HCT116 (cell line): ENCODE data around the gene PYGO2. TPM values are rescaled to one million over a fixed set of nuclear protein-coding genes. Genes with fewer than 3 reads are reported as not detected.

Source experiments
- ATAC-seq: fragments of 200-7000 bp; cut with Tn5 transposase; 2 replicates; pipeline ENCODE4 v1.9.1; 2020; ENCODE audit warnings: mild to moderate bottlenecking, moderate library complexity
- BruUV-seq: library from RNA; stranded (reverse); fragments of 400-500 nt; replicated peaks from 2 replicates; lab custom pipeline; 2021; lab: Mats Ljungman, UMichigan
- CTCF ChIA-PET: fragments of 300-600 bp; sonication (Branson Sonifier 250); formaldehyde crosslinking; loops from one replicate; lab custom pipeline; 2021; ENCODE audit warnings: antibody characterized with exemption; lab: Charles Lee
- POLR2A ChIA-PET: fragments of 300-600, 350-600 bp; sonication (Branson Sonifier 250); formaldehyde crosslinking; loops from one replicate; lab custom pipeline; 2021; ENCODE audit warnings: antibody characterized with exemption; lab: Charles Lee
- RAD21 ChIA-PET, 2 experiments: fragments of 300-600 bp; sonication (Branson Sonifier 250); formaldehyde crosslinking; loops; one replicate each; lab custom pipeline; 2023; ENCODE audit warnings: low total read pairs in 2 of 2; ENCODE audit not compliant: uncharacterized antibody in 2 of 2, unreplicated experiment in 2 of 2, low non-redundant PET in 1 of 2; lab: Charles Lee
- DNase-seq: peaks from one replicate; pipeline ENCODE4 v3.0.0-alpha.2; 2010; ENCODE audit warnings: low read depth, low spot score
- H2AFZ ChIP-seq: fragments of 200-600 bp; shearing (Covaris generic), sonication (generic); 2 replicates; pipeline ENCODE4 v1.6.1; 2017; ENCODE audit warnings: low read depth, mixed run types, mixed read lengths, antibody characterized with exemption, low read length; ENCODE audit not compliant: poor library complexity, severe bottlenecking
- H3K27ac ChIP-seq: 2 replicates; pipeline ENCODE4 v1.5.1; 2012; ENCODE audit warnings: low read depth, low read length
- H3K27me3 ChIP-seq: fragments of 200-600 bp; sonication (generic); 2 replicates; pipeline ENCODE4 v1.6.1; 2016; ENCODE audit warnings: mixed run types, low read length, mixed read lengths; ENCODE audit not compliant: insufficient read depth
- H3K36me3 ChIP-seq, 2 experiments: fragments of 200-500 bp in 1 of 2; fragments of 200-600 bp in 1 of 2; sonication (Bioruptor generic) in 1 of 2; sonication (generic) in 1 of 2; 2 replicates each; pipeline versions ENCODE4 v1.5.1 to v1.6.1; 2014 to 2016; ENCODE audit warnings: low read length in 2 of 2, inconsistent platforms in 1 of 2, mixed read lengths in 1 of 2, mixed run types in 1 of 2; ENCODE audit not compliant: insufficient read depth in 2 of 2, control insufficient read depth in 1 of 2
- H3K4me1 ChIP-seq, 2 experiments: fragments of 200-600 bp in 1 of 2; sonication (generic) in 1 of 2; 2 replicates each; pipeline versions ENCODE4 v1.5.1 to v1.6.1; 2012 to 2017; ENCODE audit warnings: low read length in 2 of 2, inconsistent platforms in 1 of 2, mild to moderate bottlenecking in 1 of 2, mixed read lengths in 1 of 2, mixed run types in 1 of 2, moderate library complexity in 1 of 2; ENCODE audit not compliant: insufficient read depth in 2 of 2, control insufficient read depth in 1 of 2
- H3K4me2 ChIP-seq: fragments of 200-600 bp; sonication (generic); 2 replicates; pipeline ENCODE4 v1.6.1; 2017; ENCODE audit warnings: mixed run types, low read length, mixed read lengths
- H3K4me3 ChIP-seq, 2 experiments: fragments of 200-600 bp in 1 of 2; sonication (generic) in 1 of 2; replicated peaks in 1 of 2; 2 replicates each; pipeline ENCODE4 v1.5.1; 2011 to 2016; ENCODE audit warnings: low read length in 2 of 2, control low read depth in 1 of 2, low read depth in 1 of 2, mild to moderate bottlenecking in 1 of 2, mixed read lengths in 1 of 2, mixed run types in 1 of 2
- H3K79me2 ChIP-seq: fragments of 200-600 bp; sonication (generic); 2 replicates; pipeline ENCODE4 v1.6.1; 2017; ENCODE audit warnings: mild to moderate bottlenecking, mixed run types, low read length, moderate library complexity, mixed read lengths; ENCODE audit not compliant: insufficient read depth
- H3K9ac ChIP-seq: fragments of 200-600 bp; sonication (generic); 2 replicates; pipeline ENCODE4 v1.6.1; 2016; ENCODE audit warnings: low read length, mixed read lengths
- H3K9me2 ChIP-seq: fragments of 200-600 bp; sonication (generic), shearing (Covaris generic); 2 replicates; pipeline ENCODE4 v1.6.1; 2017; ENCODE audit warnings: mixed run types, mild to moderate bottlenecking, moderate library complexity; ENCODE audit not compliant: insufficient read depth
- H3K9me3 ChIP-seq, 2 experiments: fragments of 200-500 bp in 1 of 2; fragments of 200-600 bp in 1 of 2; sonication (Bioruptor generic) in 1 of 2; sonication (generic) in 1 of 2; 2 replicates each; pipeline ENCODE4 v1.6.1; 2014 to 2017; ENCODE audit warnings: low read length in 2 of 2, mixed read lengths in 2 of 2, inconsistent platforms in 1 of 2, low read depth in 1 of 2, mild to moderate bottlenecking in 1 of 2, mixed run types in 1 of 2, moderate library complexity in 1 of 2; ENCODE audit not compliant: control insufficient read depth in 1 of 2, insufficient read depth in 1 of 2
- H4K20me1 ChIP-seq: fragments of 200-600 bp; sonication (generic), shearing (Covaris generic); 2 replicates; pipeline ENCODE4 v1.6.1; 2017; ENCODE audit warnings: mixed run types, mild to moderate bottlenecking, moderate library complexity; ENCODE audit not compliant: insufficient read depth
- ATF3 ChIP-seq: IDR thresholded peaks from 2 replicates; pipeline ENCODE4 v1.6.1; 2012
- CBX3 ChIP-seq: IDR thresholded peaks from 2 replicates; pipeline ENCODE4 v1.6.1; 2012; ENCODE audit warnings: low read depth
- ELF1 ChIP-seq: IDR thresholded peaks from 2 replicates; pipeline ENCODE4 v1.6.1; 2012; ENCODE audit warnings: low read depth, borderline replicate concordance
- EZH2 ChIP-seq: fragments of 200-600 bp; sonication (generic); IDR thresholded peaks from 2 replicates; pipeline ENCODE4 v1.6.1; 2017; ENCODE audit warnings: antibody characterized with exemption, mixed run types
- EZH2phosphoT487 ChIP-seq: fragments of 200-600 bp; IDR thresholded peaks from 2 replicates; pipeline ENCODE4 v1.6.1; 2018; ENCODE audit warnings: antibody characterized with exemption, borderline replicate concordance
- FOSL1 ChIP-seq: IDR thresholded peaks from 2 replicates; pipeline ENCODE4 v1.6.1; 2012; ENCODE audit warnings: low read depth
- MAX ChIP-seq: IDR thresholded peaks from 2 replicates; pipeline ENCODE4 v1.6.1; 2012
- POLR2A ChIP-seq: IDR thresholded peaks from 2 replicates; pipeline ENCODE4 v1.7.0; 2011; ENCODE audit warnings: borderline replicate concordance; ENCODE audit not compliant: insufficient read depth, insufficient read length; ENCODE audit errors: extremely low read depth
- POLR2AphosphoS5 ChIP-seq: IDR thresholded peaks from 2 replicates; pipeline ENCODE4 v1.6.1; 2011; ENCODE audit warnings: mild to moderate bottlenecking, low read depth, low read length, moderate library complexity
- RAD21 ChIP-seq: IDR thresholded peaks from 2 replicates; pipeline ENCODE4 v1.6.1; 2012; ENCODE audit warnings: low read depth, mild to moderate bottlenecking
- REST ChIP-seq: IDR thresholded peaks from 2 replicates; pipeline ENCODE4 v1.6.1; 2012; ENCODE audit warnings: low read depth
- SIN3A ChIP-seq: IDR thresholded peaks from 2 replicates; pipeline ENCODE4 v1.6.1; 2012; ENCODE audit warnings: low read depth
- SRF ChIP-seq: IDR thresholded peaks from 2 replicates; pipeline ENCODE4 v1.6.1; 2012; ENCODE audit warnings: low read depth
- TCF7L2 ChIP-seq: IDR thresholded peaks from 2 replicates; pipeline ENCODE4 v1.7.0; 2011; ENCODE audit warnings: borderline replicate concordance, inconsistent platforms; ENCODE audit not compliant: insufficient read depth, insufficient read length; ENCODE audit errors: extremely low read depth
- YY1 ChIP-seq: IDR thresholded peaks from 2 replicates; pipeline ENCODE4 v1.6.1; 2011; ENCODE audit warnings: low read length, low read depth, moderate library complexity, mild to moderate bottlenecking; ENCODE audit not compliant: insufficient replicate concordance; ENCODE audit errors: extremely low read depth
- ZBTB33 ChIP-seq: IDR thresholded peaks from 2 replicates; pipeline ENCODE4 v1.6.1; 2011; ENCODE audit warnings: mild to moderate bottlenecking, low read length, moderate library complexity; ENCODE audit not compliant: insufficient replicate concordance; ENCODE audit errors: extremely low read depth
- ZFX ChIP-seq: fragments of 450-650 bp; IDR thresholded peaks from 2 replicates; pipeline ENCODE4 v1.6.1; 2017
- ZNF274 ChIP-seq: fragments of 200-500 bp; sonication (Bioruptor generic); IDR thresholded peaks from 2 replicates; pipeline ENCODE4 v1.6.1; 2014; ENCODE audit warnings: mild to moderate bottlenecking, low read depth, low read length, inconsistent platforms
- intact Hi-C: fragments of 100-400 bp; cut with micrococcal nuclease; formaldehyde crosslinking; loops from 2 replicates; pipeline ENCODE4 v1.10.0; 2022
- total RNA-seq: library from RNA; stranded (reverse); gene quantifications from one replicate; pipeline ENCODE4 v1.2.1, GENCODE V29; 2021; ENCODE audit not compliant: unreplicated experiment

Gene PYGO2
- total RNA-seq, 1 experiment from 2014 or later: 37.2 TPM

GRCh38 chr1:154963643-154964042 is 2.1 kb upstream of the PYGO2 start:
- POLR2A ChIA-PET: interaction anchor here (1.0 kb wide), 1 partner anchor 9 kb away, joined by 3 read pairs; no protein-coding TSS in a partner anchor

More at GRCh38 chr1:154963643-154964042, 2.1 kb upstream of the PYGO2 start:
- Histone ChIP-seq H3K36me3 (peaks cover 27 to 55% of the 10 kb centered on the region in 2 experiments; a peak in 3 of 4 replicates), H3K9ac (no peak overlapping the region), H3K4me3 (no peak overlapping the region), H3K27ac (no peak overlapping the region; the same call in 1 of the 2 replicates), H4K20me1 (no peaks in the 10 kb centered on the region), H3K4me2 (no peak overlapping the region), H3K9me3 (no peaks in the 10 kb centered on the region), H3K4me1 (peaks cover 13 to 37% of the 10 kb centered on the region in 2 experiments), H3K9me2 (no peaks in the 10 kb centered on the region), H3K79me2 (peaks cover 46% of the 10 kb centered on the region), H3K27me3 (no peaks in the 10 kb centered on the region), H2AFZ (no peak overlapping the region)
- no TSS peak for BruUV-seq
- TF ChIP-seq SIN3A (no peak), RAD21 (no peak), CBX3 (no peak), POLR2A (no peak), YY1 (no peak), ZFX (no peak), ZNF274 (no peak), TCF7L2 (no peak), POLR2AphosphoS5 (no peak), REST (no peak), EZH2 (no peak), ZBTB33 (no peak), FOSL1 (no peak), ATF3 (no peak), ELF1 (no peak), SRF (no peak), MAX (no peak), EZH2phosphoT487 (no peak)
- RAD21 ChIA-PET: no interaction called here
- ATAC-seq (no peak), DNase-seq (no peak)
- intact Hi-C loops: loop anchor here (5.0 kb wide), 1 partner anchor 34 kb away; no protein-coding TSS in a partner anchor
- CTCF ChIA-PET: no interaction called here
